ENCODE results near the gene RAI1.
A peak's percentile ranks its signal among the peaks of the same experiment; 100 is the strongest.

Gene RAI1

GRCh38 chr17:17681744-17682292 lies 560 bp downstream of the RAI1 start (continued):
- peak; percentile 66 for TF ChIP-seq ZNF335 (tag by site-specific recombination; conservative IDR thresholded peaks at IDR 0.05)
- peak; percentile 49; the same call in 1 of the 2 replicates for TF ChIP-seq BCL11A (tag by site-specific recombination; IDR thresholded peaks at IDR 0.05; ENCODE audit: low read depth)
- no peak for TF ChIP-seq TSHZ1 (tag by site-specific recombination; IDR thresholded peaks at IDR 0.05; ENCODE audit: borderline replicate concordance)
- TF ChIP-seq YY1 (tag by site-specific recombination; IDR thresholded peaks at IDR 0.05) = no peak
- no peak for TF ChIP-seq GLI2 (tag by site-specific recombination; IDR thresholded peaks at IDR 0.05; ENCODE audit: borderline replicate concordance, low read depth)
- no peak for TF ChIP-seq ZNF530 (tag by site-specific recombination; IDR thresholded peaks at IDR 0.05; ENCODE audit: low read depth)
- peak; percentile 44 for TF ChIP-seq ZFHX2 (tag by site-specific recombination; conservative IDR thresholded peaks at IDR 0.05)
- no peak for TF ChIP-seq ZBTB21 (tag by site-specific recombination; IDR thresholded peaks at IDR 0.05)
- no peak for TF ChIP-seq ZBTB1 (tag by site-specific recombination; IDR thresholded peaks at IDR 0.05)
- no peak for TF ChIP-seq ZNF223 (tag by site-specific recombination; IDR thresholded peaks at IDR 0.05)
- TF ChIP-seq ZNF146 (tag by site-specific recombination; IDR thresholded peaks at IDR 0.05) = no peak
- no peak for TF ChIP-seq ZNF341 (tag by site-specific recombination; IDR thresholded peaks at IDR 0.05; ENCODE audit: low read depth)
- TF ChIP-seq SCRT2 (tag by site-specific recombination; IDR thresholded peaks at IDR 0.05) = no peak
- TF ChIP-seq, protein P1, sequence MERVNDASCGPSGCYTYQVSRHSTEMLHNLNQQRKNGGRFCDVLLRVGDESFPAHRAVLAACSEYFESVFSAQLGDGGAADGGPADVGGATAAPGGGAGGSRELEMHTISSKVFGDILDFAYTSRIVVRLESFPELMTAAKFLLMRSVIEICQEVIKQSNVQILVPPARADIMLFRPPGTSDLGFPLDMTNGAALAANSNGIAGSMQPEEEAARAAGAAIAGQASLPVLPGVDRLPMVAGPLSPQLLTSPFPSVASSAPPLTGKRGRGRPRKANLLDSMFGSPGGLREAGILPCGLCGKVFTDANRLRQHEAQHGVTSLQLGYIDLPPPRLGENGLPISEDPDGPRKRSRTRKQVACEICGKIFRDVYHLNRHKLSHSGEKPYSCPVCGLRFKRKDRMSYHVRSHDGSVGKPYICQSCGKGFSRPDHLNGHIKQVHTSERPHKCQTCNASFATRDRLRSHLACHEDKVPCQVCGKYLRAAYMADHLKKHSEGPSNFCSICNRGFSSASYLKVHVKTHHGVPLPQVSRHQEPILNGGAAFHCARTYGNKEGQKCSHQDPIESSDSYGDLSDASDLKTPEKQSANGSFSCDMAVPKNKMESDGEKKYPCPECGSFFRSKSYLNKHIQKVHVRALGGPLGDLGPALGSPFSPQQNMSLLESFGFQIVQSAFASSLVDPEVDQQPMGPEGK (tag by site-specific recombination; IDR thresholded peaks at IDR 0.05) = peak; percentile 38
- no peak for TF ChIP-seq PRDM4 (tag by site-specific recombination; IDR thresholded peaks at IDR 0.05)
- TF ChIP-seq, protein P2, sequence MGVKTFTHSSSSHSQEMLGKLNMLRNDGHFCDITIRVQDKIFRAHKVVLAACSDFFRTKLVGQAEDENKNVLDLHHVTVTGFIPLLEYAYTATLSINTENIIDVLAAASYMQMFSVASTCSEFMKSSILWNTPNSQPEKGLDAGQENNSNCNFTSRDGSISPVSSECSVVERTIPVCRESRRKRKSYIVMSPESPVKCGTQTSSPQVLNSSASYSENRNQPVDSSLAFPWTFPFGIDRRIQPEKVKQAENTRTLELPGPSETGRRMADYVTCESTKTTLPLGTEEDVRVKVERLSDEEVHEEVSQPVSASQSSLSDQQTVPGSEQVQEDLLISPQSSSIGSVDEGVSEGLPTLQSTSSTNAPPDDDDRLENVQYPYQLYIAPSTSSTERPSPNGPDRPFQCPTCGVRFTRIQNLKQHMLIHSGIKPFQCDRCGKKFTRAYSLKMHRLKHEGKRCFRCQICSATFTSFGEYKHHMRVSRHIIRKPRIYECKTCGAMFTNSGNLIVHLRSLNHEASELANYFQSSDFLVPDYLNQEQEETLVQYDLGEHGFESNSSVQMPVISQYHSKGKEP (tag by site-specific recombination; IDR thresholded peaks at IDR 0.05) = no peak
- TF ChIP-seq ZBTB17 (tag by site-specific recombination; IDR thresholded peaks at IDR 0.05) = no peak
- TF ChIP-seq, protein P3, sequence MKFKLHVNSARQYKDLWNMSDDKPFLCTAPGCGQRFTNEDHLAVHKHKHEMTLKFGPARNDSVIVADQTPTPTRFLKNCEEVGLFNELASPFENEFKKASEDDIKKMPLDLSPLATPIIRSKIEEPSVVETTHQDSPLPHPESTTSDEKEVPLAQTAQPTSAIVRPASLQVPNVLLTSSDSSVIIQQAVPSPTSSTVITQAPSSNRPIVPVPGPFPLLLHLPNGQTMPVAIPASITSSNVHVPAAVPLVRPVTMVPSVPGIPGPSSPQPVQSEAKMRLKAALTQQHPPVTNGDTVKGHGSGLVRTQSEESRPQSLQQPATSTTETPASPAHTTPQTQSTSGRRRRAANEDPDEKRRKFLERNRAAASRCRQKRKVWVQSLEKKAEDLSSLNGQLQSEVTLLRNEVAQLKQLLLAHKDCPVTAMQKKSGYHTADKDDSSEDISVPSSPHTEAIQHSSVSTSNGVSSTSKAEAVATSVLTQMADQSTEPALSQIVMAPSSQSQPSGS (tag by site-specific recombination; IDR thresholded peaks at IDR 0.05; ENCODE audit: low read depth) = no peak
- TF ChIP-seq, protein P4, sequence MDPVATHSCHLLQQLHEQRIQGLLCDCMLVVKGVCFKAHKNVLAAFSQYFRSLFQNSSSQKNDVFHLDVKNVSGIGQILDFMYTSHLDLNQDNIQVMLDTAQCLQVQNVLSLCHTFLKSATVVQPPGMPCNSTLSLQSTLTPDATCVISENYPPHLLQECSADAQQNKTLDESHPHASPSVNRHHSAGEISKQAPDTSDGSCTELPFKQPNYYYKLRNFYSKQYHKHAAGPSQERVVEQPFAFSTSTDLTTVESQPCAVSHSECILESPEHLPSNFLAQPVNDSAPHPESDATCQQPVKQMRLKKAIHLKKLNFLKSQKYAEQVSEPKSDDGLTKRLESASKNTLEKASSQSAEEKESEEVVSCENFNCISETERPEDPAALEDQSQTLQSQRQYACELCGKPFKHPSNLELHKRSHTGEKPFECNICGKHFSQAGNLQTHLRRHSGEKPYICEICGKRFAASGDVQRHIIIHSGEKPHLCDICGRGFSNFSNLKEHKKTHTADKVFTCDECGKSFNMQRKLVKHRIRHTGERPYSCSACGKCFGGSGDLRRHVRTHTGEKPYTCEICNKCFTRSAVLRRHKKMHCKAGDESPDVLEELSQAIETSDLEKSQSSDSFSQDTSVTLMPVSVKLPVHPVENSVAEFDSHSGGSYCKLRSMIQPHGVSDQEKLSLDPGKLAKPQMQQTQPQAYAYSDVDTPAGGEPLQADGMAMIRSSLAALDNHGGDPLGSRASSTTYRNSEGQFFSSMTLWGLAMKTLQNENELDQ (tag by site-specific recombination; IDR thresholded peaks at IDR 0.05; ENCODE audit: low read depth) = no peak
- TF ChIP-seq ZNF664 (tag by site-specific recombination; IDR thresholded peaks at IDR 0.05) = no peak
- no peak for TF ChIP-seq FEZF1 (tag by site-specific recombination; IDR thresholded peaks at IDR 0.05)
- TF ChIP-seq ZNF391 (tag by site-specific recombination; IDR thresholded peaks at IDR 0.05; ENCODE audit: borderline replicate concordance, low read depth) = 0 out of 2 replicates have a peak, but pooled peaks have one; percentile 19
- no peak for TF ChIP-seq ZNF202 (tag by site-specific recombination; IDR thresholded peaks at IDR 0.05; ENCODE audit: borderline replicate concordance)
- TF ChIP-seq ZBTB48 (tag by site-specific recombination; IDR thresholded peaks at IDR 0.05) = peak; percentile 31; the same call in 1 of the 2 replicates
- TF ChIP-seq ZSCAN23 (tag by site-specific recombination; IDR thresholded peaks at IDR 0.05) = no peak
- TF ChIP-seq ZNF580 (tag by site-specific recombination; IDR thresholded peaks at IDR 0.05) = no peak
- no peak for TF ChIP-seq TRIM28 (IDR thresholded peaks at IDR 0.05; ENCODE audit: borderline replicate concordance, low read length)

All from HEK293 (cell line).